GM19023 (cell line): ENCODE measurements around the gene USP16.

Experiments
- ATAC-seq: cut with Tn5 transposase; IDR thresholded peaks from one replicate; pipeline ENCODE4 v1.9.1; 2021; ENCODE audit warnings: mild to moderate bottlenecking, moderate library complexity; ENCODE audit not compliant: unreplicated experiment

The USP16 gene

DNA sequence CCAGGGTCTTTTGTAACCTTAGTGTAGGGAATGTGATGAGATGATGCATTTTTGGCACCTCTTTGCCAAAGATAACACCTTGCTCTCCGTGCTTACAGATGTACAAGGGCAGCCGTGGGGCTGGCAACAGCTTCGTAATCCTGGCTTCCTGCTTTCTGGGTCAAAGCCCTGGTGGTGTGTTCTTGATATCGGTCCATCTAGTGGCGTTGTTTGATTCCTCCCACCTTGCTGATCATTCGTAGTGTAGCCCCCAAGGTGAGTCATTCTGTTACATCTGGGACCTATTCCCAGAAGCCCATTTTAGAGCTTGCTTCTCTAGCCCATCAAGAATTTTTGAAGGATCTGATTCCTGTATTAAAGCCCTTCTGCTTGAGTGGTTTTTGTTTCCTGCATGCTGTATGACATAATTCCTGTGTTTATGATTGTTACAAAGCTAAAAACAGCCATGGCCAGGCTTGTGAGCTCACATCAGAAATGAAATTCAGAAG lies 56.0 kb downstream of the USP16 start:
- ATAC-seq = no peak

DNA sequence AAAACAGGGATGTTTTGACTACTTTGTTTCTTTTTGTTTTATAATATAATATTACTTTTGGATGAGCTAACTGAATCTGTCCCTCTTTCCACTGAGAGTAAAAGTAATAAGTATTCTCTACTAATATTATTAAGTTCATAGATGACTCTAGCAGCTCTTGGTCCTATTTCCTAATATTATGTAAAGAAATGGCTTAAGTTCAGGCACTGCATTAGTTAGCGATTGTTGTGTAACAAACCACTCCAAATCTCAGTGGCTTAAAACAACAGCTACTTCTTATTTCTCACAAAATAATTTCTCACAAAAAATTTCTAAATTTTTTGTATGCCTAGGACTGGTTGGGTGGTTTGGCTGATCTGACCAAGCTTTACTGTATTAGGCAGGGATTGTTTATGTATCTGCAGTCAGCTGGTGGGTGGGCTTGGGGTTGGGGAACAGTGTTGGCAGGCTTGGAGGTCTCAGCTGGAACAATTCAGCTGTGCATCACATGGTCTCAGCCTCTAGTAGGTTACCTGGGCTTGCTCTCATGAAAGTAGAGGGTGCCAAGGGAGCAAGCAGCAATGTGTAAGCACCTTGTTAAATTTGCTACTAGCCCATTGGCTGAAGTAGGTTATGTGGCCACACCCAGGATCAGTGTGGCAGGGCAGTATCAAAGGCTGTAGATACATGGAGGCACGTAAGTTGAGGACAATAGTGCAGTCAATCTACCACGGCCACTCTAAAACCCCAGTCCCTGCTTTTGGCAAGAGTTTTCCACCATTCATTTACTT lies 57.8 kb downstream of the USP16 start:
- no peak for ATAC-seq

DNA sequence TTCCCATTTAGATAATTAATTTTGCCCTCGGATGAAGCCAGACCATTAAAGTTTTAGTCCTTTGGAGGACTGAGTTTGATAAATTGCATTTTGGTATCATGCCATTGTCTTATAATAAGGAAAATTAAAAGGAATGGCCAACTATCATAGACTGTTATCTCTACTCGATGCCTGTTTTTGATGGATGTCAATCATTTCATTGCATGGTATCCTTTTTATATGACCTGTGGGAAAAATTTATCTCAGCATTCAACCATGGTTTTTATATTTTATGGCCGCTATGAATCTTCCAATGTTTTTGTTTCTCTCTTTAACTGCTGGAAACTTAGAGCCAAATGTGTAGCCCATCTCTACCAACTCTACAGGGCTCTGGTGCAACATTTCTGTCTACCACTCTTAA lies 58.8 kb downstream of the USP16 start:
- ATAC-seq = no peak

DNA sequence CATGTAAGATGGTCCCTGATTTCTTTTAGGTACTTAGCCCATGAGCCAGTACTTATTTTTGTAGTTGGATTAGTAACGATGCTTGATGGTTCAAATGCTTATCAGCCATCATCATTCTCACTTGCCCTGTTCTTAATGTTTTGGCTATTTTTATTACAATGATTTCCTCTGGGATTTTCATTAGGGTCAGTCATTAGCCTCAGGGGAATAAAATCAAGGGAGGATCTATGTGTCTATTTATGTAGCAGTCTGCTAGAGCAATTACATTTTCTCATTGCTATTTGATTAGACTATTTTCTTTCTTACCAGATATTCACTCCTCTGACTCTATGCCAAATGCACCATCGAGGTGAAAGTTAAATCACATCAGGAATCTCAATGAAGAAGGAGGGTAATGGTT lies 59.9 kb downstream of the USP16 start:
- no peak for ATAC-seq

DNA sequence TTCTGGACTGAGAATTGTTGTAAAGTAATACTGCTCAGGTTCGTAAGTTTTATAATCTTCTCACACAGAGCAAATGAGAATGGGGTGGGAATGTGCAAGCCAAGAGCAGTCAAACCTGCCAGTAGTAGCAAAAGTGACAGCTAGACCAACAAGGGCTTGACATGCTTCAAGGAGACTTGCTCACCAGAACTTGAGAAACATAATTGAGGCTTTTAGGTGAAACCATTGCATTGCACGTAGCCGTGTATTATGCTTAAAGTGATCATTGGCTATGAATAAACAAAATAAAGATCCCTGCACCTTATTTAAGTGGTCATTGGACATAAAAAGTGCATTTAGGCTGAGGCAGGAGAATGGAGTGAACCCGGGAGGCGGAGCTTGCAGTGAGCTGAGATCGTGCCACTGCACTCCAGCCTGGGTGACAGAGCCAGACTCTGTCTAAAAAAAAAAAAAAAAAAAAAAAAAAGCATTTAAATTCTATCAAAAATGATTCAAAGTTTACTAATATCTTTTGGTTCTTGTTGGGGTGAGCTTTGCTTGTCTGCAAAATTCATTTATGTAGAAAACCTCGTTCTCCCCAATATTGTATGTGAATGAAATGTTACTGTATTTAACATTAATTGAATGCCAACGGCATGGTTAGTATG lies 60.8 kb downstream of the USP16 start:
- ATAC-seq = no peak

DNA sequence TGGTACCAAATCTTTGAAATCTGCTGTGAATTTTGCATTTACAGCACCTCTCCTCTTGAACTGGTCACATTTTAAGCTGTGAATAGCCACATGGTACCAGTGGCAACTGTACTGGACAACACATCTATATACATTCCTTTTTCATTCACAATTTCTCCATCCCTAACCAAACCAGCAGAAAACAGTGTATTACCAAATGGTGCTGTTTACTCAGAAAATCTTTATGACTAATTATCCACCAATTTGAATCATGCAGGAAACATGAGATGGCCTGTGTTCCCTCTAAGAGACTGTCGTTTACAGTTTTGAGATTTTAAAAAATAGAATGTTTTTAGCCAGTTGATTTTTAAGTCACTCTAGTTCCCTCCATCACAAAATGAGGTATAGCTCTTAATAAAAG lies 66.6 kb downstream of the USP16 start:
- ATAC-seq = no peak

DNA sequence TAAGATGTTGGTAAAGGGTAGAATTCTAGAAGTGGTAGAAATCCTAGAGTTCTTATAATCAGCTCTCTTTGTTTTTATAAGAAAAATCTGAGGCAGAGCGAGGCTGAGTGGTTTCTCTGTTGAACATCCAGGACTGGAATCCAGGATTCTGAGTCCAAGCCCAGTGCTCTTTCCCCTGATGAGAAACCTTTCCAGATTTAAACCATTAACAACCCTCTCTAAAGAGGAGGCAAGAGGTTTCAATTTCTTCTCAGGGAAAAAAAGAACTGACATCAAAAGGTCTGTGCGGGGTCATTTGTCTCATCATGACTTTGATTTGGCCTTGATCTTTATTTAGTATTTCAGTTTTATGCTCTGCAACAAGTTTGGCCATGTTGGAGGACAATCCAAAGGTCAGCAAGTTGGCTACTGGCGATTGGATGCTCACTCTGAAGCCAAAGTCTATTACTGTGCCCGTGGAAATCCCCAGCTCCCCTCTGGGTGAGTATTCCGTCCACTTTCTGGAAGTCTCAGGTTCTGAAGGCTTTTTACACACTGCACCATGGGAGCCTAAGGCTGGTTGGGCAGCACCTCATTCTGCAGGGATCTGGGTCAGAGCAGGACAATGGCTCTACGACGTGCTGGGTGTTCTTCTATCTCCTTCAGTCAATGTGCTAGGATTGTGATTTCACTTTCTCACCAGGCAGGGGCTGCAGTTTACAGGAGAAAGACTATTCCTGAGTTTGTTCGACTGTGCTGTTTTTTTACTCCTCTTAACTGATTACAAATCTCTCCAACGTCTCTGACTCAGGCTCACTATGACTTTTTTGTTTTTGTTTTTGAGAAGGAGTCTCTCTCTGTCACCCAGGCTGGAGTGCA lies 67.9 kb downstream of the USP16 start:
- ATAC-seq = no peak

DNA sequence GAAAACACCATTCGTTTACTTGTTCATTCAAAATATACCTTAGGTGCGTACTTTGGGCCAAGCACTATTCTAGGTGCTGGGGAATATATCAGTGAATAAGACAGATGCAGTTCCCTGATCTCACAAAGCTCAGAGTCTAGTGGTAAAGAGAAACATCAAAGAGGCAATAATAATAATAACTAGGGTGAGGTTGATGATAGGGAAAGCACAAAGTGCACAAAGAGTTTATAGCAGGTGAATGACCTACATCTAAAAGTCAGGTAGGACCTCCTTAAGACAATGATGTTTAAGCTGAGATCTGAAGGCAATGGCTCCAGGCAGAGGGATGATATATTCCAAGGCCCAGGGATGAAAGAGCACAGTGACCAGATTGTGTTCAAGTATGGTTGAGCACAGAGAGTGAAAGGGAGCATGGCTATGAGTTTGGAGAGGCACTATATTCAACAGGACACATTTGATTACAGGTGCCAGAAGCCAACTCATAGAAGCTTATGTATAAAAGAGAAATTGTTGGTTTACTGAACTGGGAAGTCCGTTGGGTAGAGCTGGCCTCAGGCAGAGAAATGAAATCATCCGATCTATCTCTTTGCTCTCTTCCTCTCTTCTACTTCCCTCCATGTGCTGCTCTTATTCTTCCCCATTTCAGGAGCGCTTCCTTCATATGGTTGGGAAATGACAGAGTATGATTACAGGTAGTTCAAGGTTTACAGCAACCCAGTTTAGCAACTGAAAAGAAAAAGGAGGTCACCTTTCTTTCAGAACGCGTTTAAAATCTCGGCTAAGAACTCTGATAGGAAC lies 71.9 kb downstream of the USP16 start:
- ATAC-seq = no peak

DNA sequence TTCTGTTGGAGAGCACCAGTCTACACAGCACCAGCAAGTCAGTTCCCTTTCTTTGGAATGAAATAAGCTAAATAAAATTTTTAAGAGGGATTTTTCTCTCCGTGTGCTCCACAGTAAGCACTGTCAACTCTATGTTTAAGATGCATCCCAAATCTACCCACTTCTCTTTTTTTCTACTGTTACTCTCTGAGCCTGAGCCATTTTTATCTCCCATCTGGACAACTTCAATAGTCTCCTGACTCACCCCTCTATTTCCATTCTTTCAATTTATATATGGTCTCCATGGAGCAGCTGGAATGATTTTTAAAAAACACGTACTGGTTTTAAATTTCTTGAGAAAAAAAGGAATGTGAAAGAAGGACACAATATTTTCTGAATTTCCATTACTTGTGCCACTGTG lies 73.7 kb downstream of the USP16 start:
- no peak for ATAC-seq

DNA sequence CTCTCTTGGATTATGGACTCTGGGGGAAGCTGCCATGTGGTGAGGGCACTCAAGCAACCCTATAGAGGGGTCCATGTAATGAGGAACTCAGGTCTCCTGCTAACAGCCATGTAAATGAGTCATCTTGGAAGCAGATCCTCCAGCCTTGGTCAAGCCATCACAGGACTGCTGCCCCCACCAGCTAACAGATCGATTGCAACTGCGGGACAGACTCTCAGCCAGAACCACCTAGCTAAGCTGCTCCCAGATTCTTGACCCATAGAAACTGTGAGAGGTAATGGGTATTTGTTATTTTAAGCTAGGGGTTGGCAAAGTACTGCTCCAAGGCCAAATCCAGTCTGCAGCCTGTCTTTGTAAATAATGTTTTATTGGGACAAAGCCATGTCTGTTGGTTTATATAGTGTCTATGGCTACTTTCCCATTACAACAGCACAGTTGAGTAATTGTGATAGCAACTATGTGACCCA lies 78.4 kb downstream of the USP16 start:
- no peak for ATAC-seq
